CD4-positive, alpha-beta T cell treated with Interleukin-15 for 4 hours (primary cell): ENCODE measurements around the gene RAPGEF6.
"Not testable (repeated sequence)": the region's sequence is repeated elsewhere in the genome, so short reads cannot be mapped to it uniquely, and the experiment has no call there.

ENCODE experiments used
- DNase-seq: peaks from one replicate; pipeline ENCODE4 v3.0.0-alpha.2; 2020; ENCODE audit warnings: low spot score

Gene RAPGEF6

DNA sequence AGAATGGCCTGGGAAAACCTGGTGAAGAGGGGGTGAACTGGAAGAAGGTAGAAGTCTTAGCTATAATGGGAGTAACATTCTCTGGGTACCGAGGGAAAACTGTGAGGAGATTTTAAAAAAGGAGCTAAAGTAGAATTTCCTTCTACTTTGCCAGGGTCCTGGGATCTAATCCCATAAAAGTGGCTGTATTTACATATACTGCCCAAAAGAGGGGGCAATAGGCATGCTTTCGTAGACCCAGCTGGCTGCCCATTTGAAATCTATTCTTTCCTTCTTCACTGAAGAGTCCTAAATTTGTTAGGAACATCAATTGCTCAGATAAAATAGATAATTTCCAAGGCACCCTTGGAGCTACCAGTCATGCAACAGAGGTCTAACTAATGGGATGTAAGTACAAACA, 212.0 kb downstream of the RAPGEF6 start:
- DNase-seq, result no peak

DNA sequence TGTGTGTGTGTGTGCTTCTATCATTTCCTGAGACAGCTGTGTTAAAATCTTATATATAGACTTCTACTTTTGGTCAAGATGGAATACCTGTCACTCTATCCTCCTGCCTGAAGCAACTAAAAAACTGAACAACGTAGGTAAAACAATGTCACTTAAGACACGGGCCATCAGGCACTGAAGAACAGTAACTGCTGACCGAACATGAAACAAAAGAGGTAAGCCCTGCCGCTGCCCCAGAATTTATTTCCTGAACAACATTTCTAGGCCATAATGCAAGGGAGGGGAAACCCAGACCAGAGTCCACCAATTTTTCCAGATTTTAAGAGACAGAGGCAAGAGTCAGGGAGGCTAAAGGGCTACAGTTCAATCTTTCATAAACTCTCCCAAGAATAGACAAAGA, 215.2 kb downstream of the RAPGEF6 start:
- no peak for DNase-seq

- no peak for DNase-seq
Observed at GRCh38 chr5:131418846-131419245, 216.2 kb downstream of the RAPGEF6 start.

GRCh38 chr5:131417240-131417869, 217.7 kb downstream of the RAPGEF6 start:
- peak; percentile 82 for DNase-seq

GRCh38 chr5:131416729-131417128, 218.3 kb downstream of the RAPGEF6 start:
- DNase-seq, result no peak

DNA sequence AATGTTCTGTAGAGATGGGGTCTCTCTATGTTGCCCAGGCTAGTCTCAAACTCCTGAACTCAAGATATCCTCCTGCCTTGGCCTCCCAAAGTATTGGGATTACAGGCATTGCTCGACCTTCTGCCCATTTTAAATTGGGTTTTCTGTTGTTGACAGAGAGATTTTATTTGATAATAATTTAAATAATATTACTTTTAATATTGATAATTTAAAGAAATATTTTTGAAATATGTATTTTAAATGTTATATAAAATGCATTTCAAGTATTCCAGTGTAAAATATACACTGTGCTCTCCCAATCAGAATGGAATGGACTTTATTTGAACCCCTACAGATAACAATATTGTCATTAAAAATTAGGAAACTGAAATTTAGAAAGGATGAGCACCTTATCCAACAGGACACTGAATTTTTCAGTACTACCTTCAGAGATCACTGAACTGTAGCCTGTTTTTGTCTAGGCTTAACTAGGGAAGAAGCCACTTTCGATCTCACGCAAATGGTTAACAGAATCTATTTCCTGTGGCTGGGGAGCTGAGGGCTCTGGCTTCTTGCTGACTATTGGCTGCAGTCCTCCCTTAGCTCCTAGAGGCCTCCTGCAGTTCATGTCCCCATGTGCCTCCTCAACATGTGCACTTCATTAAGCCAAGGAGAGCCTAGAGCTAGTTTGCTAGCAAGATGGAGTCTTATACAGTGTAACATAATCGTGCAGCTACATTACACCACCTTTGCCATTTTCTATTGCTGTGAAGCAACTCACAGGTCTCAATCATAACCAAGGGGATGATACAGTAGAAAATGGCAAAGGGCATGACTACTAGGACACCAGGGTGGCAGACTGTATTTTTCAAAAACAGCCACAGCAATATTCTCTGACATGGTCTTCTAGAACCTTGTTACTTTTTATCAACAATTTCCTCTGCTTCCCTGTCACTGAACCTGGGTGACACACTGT, 221.1 kb downstream of the RAPGEF6 start:
- peak; percentile 31 for DNase-seq

DNA sequence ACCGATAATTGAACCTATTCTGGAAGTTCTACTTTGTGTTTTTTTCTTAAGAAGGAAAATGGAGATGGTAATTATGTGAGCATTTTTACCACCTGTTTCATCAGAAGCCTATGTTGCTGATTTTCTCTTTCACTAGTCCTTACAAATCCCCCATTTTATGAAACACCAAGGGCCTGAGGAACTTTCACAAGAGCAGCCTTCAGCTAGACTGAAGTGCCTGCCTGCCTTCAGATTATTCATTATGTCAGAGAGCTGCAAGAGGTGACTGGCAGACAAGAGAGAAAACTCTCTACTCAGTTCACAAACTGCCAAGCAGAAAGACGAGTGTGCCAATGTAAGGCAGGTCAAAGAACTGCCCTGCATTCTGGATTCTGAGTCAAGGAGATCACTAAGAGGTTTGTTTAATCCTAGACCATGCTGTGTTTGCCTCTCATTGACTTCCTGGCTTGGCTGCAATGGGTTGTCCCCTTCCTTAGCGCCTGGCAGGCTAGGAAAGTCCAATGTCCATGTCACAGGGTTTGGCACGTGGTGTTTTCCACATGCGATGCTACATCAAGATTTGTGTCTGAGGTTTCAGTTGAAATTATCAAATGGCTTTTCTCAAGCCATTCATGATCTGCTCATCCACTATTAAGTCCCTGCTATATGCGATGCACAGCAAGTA, 227.9 kb downstream of the RAPGEF6 start:
- no peak for DNase-seq

GRCh38 chr5:131406076-131406475, 229.0 kb downstream of the RAPGEF6 start:
- DNase-seq, result no peak

DNA sequence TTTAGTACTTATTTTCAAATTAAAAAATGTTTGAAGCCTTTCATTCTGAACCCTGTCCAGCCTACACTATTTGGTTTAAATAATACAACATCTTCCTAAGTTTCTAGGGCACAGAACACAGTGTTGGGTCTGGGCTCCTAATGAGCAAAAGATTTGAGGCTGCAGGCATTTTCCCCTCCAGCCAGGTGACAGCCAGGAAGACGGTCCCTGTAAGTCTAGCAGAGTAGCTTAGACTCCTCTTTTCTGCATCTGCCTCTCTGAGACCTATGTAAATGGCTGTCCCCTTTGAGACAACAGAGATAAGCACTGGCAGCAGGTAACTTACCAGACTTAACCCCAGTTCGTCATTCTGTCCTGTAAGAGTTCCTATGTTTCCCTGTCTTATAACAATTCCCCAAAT, 229.4 kb downstream of the RAPGEF6 start:
- no peak for DNase-seq

- no peak for DNase-seq
Observed at GRCh38 chr5:131400585-131400984, 234.4 kb downstream of the RAPGEF6 start.

- DNase-seq, result not testable (repeated sequence)
Observed at GRCh38 chr5:131399007-131399406, 236.0 kb downstream of the RAPGEF6 start.

DNA sequence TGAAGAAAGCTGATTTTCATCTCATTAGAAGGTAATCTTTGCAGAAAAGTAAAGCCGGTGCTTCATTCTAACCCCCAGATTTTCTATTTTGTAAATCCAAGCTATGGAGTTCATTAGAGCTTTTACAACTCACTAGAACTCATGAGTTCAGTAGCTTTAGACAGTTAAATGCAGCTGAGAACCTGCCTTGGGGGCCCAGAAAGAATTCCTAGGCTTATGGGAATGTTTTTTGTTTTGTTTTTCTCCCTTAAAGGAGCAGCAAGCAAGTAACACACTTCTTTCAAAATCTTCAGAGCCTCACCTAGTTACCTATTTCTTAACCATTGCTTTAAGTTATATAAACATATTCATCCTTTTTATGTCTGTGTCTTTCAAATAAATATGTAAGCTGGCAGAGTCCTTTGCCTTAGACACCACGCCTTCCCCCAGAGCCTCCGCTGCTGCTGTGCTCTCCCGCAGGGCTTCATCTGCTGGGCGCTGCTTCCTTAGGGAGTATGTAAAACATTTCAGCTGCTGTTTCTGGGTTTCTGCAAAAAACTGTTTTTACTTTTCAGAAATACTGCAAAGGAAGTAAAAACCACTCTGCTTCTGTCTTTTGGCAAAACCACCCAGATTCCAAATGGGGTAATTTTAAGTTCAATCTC, 238.3 kb downstream of the RAPGEF6 start:
- no peak for DNase-seq

DNA sequence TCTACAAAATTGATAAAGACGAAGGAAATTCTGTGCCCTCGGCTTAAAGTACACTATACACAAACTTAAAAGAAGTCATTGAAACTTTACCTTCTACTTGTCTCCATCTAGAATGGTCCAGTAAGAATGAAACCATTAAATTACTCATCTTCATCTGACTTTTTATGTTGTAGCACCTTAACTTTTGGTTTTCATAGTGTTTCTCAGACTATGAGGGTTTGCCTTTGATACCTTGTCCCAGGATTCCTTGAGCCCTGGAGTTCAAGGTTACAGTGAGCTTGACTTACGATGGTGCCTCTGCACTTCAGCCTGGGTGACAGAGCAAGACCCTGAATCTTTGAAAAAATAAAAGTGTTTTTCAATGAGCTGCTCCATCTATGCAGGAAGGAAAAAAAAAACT, 239.0 kb downstream of the RAPGEF6 start:
- no peak for DNase-seq

DNA sequence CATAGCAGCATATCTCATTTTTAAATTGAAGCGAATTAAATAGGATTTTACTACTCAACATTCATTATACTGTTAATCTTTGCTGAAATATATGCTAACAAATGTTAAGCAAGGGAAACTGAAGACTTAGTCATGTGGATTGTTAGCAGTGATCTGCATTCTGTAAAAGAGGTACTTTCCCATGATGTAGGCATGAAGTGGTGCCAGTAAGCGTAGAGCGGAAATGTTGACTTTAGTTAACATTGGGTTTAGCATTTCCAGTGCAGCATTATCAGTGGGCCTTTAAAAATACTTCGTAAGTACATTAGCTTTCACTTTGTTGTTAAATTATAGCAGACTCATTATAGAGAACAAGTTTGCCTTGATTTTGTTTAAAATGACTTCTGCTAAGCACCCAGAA, 240.9 kb downstream of the RAPGEF6 start:
- peak; percentile 79 for DNase-seq

DNA sequence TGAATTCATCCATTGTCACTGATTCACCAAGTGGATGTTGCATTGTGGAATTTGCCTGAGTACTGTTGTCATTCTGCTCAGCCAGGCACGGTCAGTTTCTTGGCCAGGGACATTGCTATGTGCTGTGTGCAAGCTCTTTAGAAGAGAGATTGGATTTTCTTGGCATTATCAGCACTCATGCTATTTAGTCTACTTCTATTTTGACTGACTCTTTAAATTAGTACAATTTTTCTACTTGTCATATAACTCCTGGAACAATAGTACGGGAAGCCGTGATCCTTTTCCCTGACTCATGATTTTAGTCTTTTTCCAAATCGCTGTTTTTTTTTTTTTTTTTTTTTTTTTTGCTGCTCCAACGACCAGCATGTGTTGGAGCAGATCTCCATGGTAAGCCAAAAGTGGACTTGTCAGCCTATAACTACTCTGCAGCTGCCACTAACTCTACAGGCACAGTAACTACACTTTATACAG, 241.5 kb downstream of the RAPGEF6 start:
- DNase-seq, result no peak

DNA sequence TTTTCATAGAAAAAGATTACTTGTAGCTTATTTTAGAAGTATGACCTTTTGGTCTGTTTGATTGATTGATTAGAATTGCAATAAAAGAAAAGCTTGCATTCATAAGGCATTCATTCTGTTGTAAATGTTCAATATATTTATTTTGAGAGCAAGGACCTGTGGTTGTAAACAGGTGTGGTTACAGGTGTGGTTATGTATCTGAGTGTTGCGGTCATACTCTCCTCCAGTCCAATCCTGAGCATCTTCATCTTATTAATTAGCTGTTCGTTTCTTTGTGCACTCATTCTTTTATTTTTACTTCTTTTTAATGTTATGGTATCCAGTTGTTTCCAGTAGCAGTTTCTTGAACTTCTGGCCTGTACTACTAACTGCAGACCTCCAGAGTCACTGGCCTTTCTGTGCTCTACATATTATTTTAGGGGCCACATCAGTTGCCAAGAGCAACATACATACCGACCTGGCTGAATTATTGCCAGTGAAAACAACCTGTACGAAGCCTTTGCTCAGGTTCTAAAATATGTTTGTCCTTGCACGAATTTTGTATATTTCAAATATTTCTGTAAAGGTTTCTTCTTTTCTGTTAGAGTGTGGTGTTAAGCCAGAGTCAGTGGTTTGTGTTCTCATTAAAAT, 242.4 kb downstream of the RAPGEF6 start:
- no peak for DNase-seq

DNA sequence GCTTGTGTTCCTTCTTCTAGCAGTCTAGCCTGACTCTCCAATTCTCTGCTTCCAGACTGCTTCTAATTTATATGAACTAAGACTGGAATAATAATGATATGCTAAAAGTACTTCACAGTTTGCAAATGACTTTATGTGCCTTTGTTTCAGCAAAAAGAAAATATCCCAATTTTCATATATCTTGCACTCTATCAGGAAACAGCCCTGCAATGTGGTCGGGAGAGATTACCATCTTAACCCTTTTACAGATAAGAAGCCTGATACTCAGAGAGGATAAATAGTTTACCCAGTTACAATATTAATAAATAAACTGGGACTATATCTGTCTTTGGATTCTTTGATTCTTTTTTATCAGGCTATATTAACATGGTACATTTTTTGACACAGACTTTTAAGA, 245.2 kb downstream of the RAPGEF6 start:
- no peak for DNase-seq

DNA sequence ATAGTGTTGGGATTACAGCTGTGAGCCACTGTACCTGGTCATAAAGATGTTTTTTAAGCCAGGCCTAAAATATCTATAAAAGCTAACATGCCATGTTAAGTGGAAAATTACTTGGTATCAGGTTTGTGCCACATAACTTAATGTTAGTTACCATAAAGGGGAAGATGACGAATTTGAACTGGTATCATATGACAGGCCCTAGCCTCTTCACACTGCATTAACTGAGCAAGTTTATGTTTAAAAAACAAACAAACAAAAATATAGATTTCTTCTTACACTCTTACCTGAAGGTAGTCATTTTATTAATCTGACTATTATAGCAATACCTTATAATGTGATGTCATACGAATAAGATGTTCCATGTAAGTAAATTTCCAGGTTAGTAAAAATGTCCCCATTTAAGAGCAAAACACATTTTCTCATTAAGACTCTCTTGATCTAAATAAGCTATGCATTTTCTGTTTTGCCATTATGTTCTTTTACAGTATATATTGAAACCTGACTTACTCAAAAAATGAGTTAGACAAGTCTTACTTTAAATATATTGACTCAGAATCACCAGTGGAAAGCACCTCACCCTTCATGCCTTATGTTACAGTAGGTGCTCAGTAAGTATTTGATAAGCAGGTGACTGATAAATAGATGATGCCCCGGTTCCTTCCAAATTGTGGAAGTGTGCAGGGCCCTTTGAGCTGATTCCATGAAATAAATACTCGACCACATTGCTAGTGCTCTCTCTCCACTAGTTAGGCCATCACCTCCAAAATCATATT, 245.7 kb downstream of the RAPGEF6 start:
- no peak for DNase-seq

- DNase-seq, result no peak
Observed at GRCh38 chr5:131387255-131387654, 247.8 kb downstream of the RAPGEF6 start.

DNA sequence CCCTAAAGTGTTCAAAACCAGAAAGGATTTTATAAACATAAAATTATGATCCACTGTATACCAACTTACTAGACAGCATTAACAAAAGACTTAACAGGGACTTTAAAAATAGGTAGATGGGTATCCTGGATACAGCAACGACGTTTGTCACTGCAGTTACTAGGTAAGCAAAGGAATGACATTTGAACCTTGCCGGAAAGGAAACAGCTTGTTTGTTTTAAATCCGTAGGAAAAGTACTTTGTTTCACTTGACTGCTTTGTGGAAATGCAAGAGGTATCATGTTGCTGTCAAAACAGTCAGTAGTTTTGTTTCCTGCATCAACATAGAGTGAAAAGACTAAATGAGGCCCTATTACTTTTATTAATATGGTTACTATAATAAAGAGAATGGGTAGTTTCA, 248.2 kb downstream of the RAPGEF6 start:
- no peak for DNase-seq

DNA sequence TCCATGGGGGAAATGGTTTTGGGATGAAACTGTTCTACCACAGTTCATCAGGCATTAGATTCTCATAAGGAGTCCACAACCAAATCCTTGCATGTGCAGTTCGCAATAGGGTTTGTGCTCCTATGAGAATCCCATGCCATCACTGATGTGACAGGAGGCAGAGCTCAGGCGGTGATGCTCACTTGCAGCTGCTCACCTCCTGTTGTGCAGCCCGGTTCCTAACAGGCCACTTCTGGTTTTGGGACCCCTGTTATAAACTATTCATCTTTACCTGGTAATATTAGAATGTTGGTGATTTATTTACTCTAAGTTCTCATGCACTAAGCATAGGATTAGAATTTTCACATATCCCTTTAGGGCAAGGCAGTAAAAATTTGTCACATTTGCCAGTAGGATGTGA, 248.9 kb downstream of the RAPGEF6 start:
- DNase-seq, result no peak
